Choroid plexus epithelial cell (primary cell): ENCODE data around the gene MTARC1.

ENCODE experiments used
- DNase-seq: peaks from one replicate; pipeline ENCODE4 v3.0.0-alpha.2; 2010; ENCODE audit warnings: low read depth
- H3K4me3 ChIP-seq: 2 replicates; pipeline ENCODE4 v1.5.1; 2011; ENCODE audit warnings: low read depth, mild to moderate bottlenecking, control low read depth, low read length, moderate library complexity
- CTCF ChIP-seq: conservative IDR thresholded peaks from 2 replicates; pipeline ENCODE4 v1.5.1; 2011; ENCODE audit warnings: low read depth, mild to moderate bottlenecking, control low read depth, inconsistent platforms, low read length, moderate library complexity

Gene MTARC1

GRCh38 chr1:220809187-220809550, 22.5 kb downstream of the MTARC1 start:
- TF ChIP-seq CTCF = no peak
- no peak for DNase-seq
- no peak overlapping the region for H3K4me3 ChIP-seq

- no peak for DNase-seq
Observed at GRCh38 chr1:220809704-220810103, 23.0 kb downstream of the MTARC1 start.

GRCh38 chr1:220810179-220810653, 23.5 kb downstream of the MTARC1 start:
- TF ChIP-seq CTCF = peak; percentile 96

More at GRCh38 chr1:220809704-220810103, 23.0 kb downstream of the MTARC1 start:
- H3K4me3 ChIP-seq = no peak overlapping the region
- TF ChIP-seq CTCF = no peak

GRCh38 chr1:220810963-220811362, 24.2 kb downstream of the MTARC1 start:
- no peak for DNase-seq
- TF ChIP-seq CTCF = no peak
- no peak overlapping the region for H3K4me3 ChIP-seq

More at GRCh38 chr1:220810179-220810653, 23.5 kb downstream of the MTARC1 start:
- peak; percentile 89 for DNase-seq
- peak overlapping the region; percentile 25 for H3K4me3 ChIP-seq

GRCh38 chr1:220811695-220812094, 25.0 kb downstream of the MTARC1 start:
- no peak for TF ChIP-seq CTCF
- no peak for DNase-seq
- H3K4me3 ChIP-seq = no peak overlapping the region

GRCh38 chr1:220812308-220812707, 25.6 kb downstream of the MTARC1 start:
- TF ChIP-seq CTCF = no peak
- H3K4me3 ChIP-seq = no peak overlapping the region
- DNase-seq = no peak

- TF ChIP-seq CTCF = no peak
- H3K4me3 ChIP-seq = no peak overlapping the region
Observed at GRCh38 chr1:220813013-220813412, 26.3 kb downstream of the MTARC1 start.

More at GRCh38 chr1:220813013-220813412, 26.3 kb downstream of the MTARC1 start:
- DNase-seq = no peak
